Right lobe of liver (tissue), 4 donors: ENCODE data around the gene RFX4.

Experiments used
- POLR2A ChIP-seq: fragments of 450-650 bp; IDR thresholded peaks from one replicate; pipeline ENCODE4 v1.6.1; 2017; ENCODE audit warnings: antibody characterized with exemption, mild to moderate bottlenecking
- TF ChIP-seq, protein P1 (sequence below), 4 donors: fragments of 200-600 bp in 3 of 4; fragments of 450-650 bp in 1 of 4; IDR thresholded peaks; one replicate each; pipeline versions ENCODE4 v1.5.1 to v1.8.0; 2016 to 2022; ENCODE audit warnings: antibody characterized with exemption in 4 of 4, mild to moderate bottlenecking in 2 of 4
- donor health status: DM: no; HTN: no; CAD: no.
- donor health status: DM: no; HTN: no; CAD: no.
- donor health status: DM: no; HTN: yes; CAD: no.

DNA sequence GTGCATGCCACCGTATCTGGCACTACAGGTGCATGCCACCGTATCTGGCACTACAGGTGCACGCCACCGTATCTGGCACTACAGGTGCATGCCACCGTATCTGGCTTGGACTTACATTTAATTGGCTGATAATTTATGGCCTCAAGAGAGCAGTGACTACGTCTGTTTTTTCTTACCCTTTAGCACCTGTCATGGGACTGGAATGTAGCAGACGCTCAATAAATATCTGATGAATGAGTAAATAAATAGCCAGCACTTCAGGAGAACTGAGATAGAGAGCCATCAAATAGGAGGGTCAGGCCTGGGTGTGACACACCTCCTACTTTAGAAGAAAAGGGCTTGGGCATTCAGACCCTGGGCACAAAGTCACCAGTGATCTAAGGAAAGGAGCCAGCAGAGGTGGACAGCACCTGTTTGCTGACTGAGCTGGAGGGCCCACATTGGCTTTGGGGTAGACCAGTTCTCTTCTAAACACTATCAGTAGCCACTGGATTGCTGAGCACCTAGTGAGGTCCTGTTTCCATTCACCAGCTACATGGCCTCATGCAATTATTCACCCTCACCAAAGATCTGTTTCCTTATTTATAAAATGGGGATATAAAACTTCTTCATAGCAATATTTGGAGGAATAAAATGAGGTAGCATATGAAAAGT is 50.1 kb downstream of the RFX4 start:
- TF ChIP-seq, protein P1, sequence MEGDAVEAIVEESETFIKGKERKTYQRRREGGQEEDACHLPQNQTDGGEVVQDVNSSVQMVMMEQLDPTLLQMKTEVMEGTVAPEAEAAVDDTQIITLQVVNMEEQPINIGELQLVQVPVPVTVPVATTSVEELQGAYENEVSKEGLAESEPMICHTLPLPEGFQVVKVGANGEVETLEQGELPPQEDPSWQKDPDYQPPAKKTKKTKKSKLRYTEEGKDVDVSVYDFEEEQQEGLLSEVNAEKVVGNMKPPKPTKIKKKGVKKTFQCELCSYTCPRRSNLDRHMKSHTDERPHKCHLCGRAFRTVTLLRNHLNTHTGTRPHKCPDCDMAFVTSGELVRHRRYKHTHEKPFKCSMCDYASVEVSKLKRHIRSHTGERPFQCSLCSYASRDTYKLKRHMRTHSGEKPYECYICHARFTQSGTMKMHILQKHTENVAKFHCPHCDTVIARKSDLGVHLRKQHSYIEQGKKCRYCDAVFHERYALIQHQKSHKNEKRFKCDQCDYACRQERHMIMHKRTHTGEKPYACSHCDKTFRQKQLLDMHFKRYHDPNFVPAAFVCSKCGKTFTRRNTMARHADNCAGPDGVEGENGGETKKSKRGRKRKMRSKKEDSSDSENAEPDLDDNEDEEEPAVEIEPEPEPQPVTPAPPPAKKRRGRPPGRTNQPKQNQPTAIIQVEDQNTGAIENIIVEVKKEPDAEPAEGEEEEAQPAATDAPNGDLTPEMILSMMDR (IDR thresholded peaks at IDR 0.05): no peak
- no peak for TF ChIP-seq POLR2A
